ENCODE data around the gene IQGAP3. TPM values are rescaled to one million over a fixed set of nuclear protein-coding genes. Genes with fewer than 3 reads are reported as not detected.

The IQGAP3 gene
- total RNA-seq, 4 donors from 2014 or later, result 0.21 to 2.4 (median 0.97) TPM

- Histone ChIP-seq H3K27me3 (no peaks in the 10 kb centered on the region), H3K27ac (peak overlapping the region in 3 of 4 donors; percentile 98 to 99 (median 99)), H3K36me3 (no peaks in the 10 kb centered on the region), H3K9me3 (no peaks in the 10 kb centered on the region), H3K4me3 (peak overlapping the region; percentile 86 to 99 (median 92)), H3K4me1 (peaks cover 0 to 78% (median 69%) of the 10 kb centered on the region in 4 donors)
- 38 to 44% methylated on average over 5 of the region's 5 CpGs for WGBS, 2 donors
- no peak for DNase-seq (ENCODE audit: low spot score in 2 of 2)
- no peak for TF ChIP-seq POLR2A (IDR thresholded peaks at IDR 0.05)
- TF ChIP-seq CTCF (IDR thresholded peaks at IDR 0.05), result no peak
- TF ChIP-seq EP300 (IDR thresholded peaks at IDR 0.05), result no peak
Observed at GRCh38 chr1:156497743-156498431, 74.5 kb downstream of the IQGAP3 start.

GRCh38 chr1:156497078-156497742, 75.2 kb downstream of the IQGAP3 start:
- no peak for DNase-seq (ENCODE audit: low spot score in 2 of 2)
- Histone ChIP-seq H3K4me1 (peaks cover 0 to 78% (median 69%) of the 10 kb centered on the region in 4 donors), H3K36me3 (no peaks in the 10 kb centered on the region), H3K9me3 (no peaks in the 10 kb centered on the region), H3K27ac (peak overlapping the region in 3 of 4 donors; percentile 98 to 99 (median 99)), H3K27me3 (no peaks in the 10 kb centered on the region), H3K4me3 (peak overlapping the region in 2 of 4 donors; percentile 15 to 92)
- WGBS, 2 donors, result 50 to 67% methylated on average over 10 to 11 of the region's 11 CpGs
- no peak for TF ChIP-seq POLR2A (IDR thresholded peaks at IDR 0.05)
- no peak for TF ChIP-seq CTCF (IDR thresholded peaks at IDR 0.05)
- TF ChIP-seq EP300 (IDR thresholded peaks at IDR 0.05), result no peak

- Histone ChIP-seq H3K27me3 (no peaks in the 10 kb centered on the region), H3K4me1 (peaks cover 2 to 79% (median 72%) of the 10 kb centered on the region in 4 donors), H3K9me3 (no peaks in the 10 kb centered on the region), H3K27ac (peak overlapping the region in 3 of 4 donors; percentile 37 to 98 (median 37)), H3K36me3 (no peaks in the 10 kb centered on the region), H3K4me3 (peak overlapping the region in 2 of 4 donors; percentile 13 to 92)
- no peak for DNase-seq (ENCODE audit: low spot score in 2 of 2)
- no peak for TF ChIP-seq POLR2A (IDR thresholded peaks at IDR 0.05)
- TF ChIP-seq CTCF (IDR thresholded peaks at IDR 0.05), result no peak
- no peak for TF ChIP-seq EP300 (IDR thresholded peaks at IDR 0.05)
- WGBS, 2 donors, result 41 to 42% methylated on average over 10 of the region's 10 CpGs
Observed at GRCh38 chr1:156496211-156496761, 76.1 kb downstream of the IQGAP3 start.

- peak overlapping the region in 3 of 4 donors; percentile 37 to 98 (median 48) for H3K27ac ChIP-seq
- peaks cover 2 to 87% (median 79%) of the 10 kb centered on the region in 4 donors for H3K4me1 ChIP-seq
- H3K27me3 ChIP-seq, result no peaks in the 10 kb centered on the region
- H3K9me3 ChIP-seq, result no peaks in the 10 kb centered on the region
- TF ChIP-seq POLR2A (IDR thresholded peaks at IDR 0.05), result no peak
- TF ChIP-seq EP300 (IDR thresholded peaks at IDR 0.05), result peak in 1 of 2 donors; percentile 21
- peak in 1 of 2 donors; percentile 13 for DNase-seq (ENCODE audit: low spot score in 2 of 2)
- WGBS, 2 donors, result 57 to 69% methylated on average over 9 of the region's 9 CpGs
- H3K4me3 ChIP-seq, result no peak overlapping the region
- H3K36me3 ChIP-seq, result no peaks in the 10 kb centered on the region
Observed at GRCh38 chr1:156495401-156496140, 76.8 kb downstream of the IQGAP3 start.

- no peak overlapping the region for H3K4me3 ChIP-seq
- TF ChIP-seq POLR2A (IDR thresholded peaks at IDR 0.05) (no peak), EP300 (IDR thresholded peaks at IDR 0.05) (no peak), CTCF (IDR thresholded peaks at IDR 0.05) (no peak)
Observed at GRCh38 chr1:156494309-156494895, 78.0 kb downstream of the IQGAP3 start.

More at GRCh38 chr1:156494309-156494895, 78.0 kb downstream of the IQGAP3 start:
- Histone ChIP-seq H3K4me1 (peaks cover 2 to 98% (median 90%) of the 10 kb centered on the region in 4 donors), H3K9me3 (no peaks in the 10 kb centered on the region), H3K36me3 (no peaks in the 10 kb centered on the region), H3K27me3 (no peaks in the 10 kb centered on the region), H3K27ac (peak overlapping the region in 3 of 4 donors; percentile 45 to 84 (median 84))
- no peak for DNase-seq (ENCODE audit: low spot score in 2 of 2)
- WGBS, 2 donors, result 36 to 48% methylated on average over 7 of the region's 7 CpGs
